ENCODE results near the gene FAM174C. TPM values are rescaled to one million over a fixed set of nuclear protein-coding genes. Genes with fewer than 3 reads are reported as not detected.

The FAM174C gene
- total RNA-seq, 2 donors from 2014 or later, result 48.0 to 63.9 TPM

GRCh38 chr19:1239796-1240737 is 35.3 kb upstream of the FAM174C start:
- WGBS, 2 donors, result 12 to 15% methylated on average over 16 to 70 of the region's 84 CpGs
- Histone ChIP-seq H3K9me3 (no peaks in the 10 kb centered on the region), H3K36me3 (replicated peaks in 1 of 2; ENCODE audit: insufficient read depth in 1 of 2, low read depth in 2 of 2) (no peaks in the 10 kb centered on the region), H3K27me3 (no peaks in the 10 kb centered on the region), H3K27ac (peak overlapping the region; percentile 26 to 100 (median 80)), H3K4me3 (no peak overlapping the region), H3K4me1 (peaks cover 61% of the 10 kb centered on the region)
- ATAC-seq, result peak; percentile 31
- TF ChIP-seq CTCF (IDR thresholded peaks at IDR 0.05), result peak; percentile 61 to 98 (median 85)
- no peak for TF ChIP-seq POLR2A (IDR thresholded peaks at IDR 0.05)
- intact Hi-C loops (cut with DNase I), result no loop called here
- peak; percentile 79 to 88 (median 83) for DNase-seq

- DNase-seq (no peak), ATAC-seq (no peak)
- Histone ChIP-seq H3K4me1 (peaks cover 69% of the 10 kb centered on the region), H3K36me3 (replicated peaks in 1 of 2; ENCODE audit: insufficient read depth in 1 of 2, low read depth in 2 of 2) (no peaks in the 10 kb centered on the region), H3K4me3 (no peak overlapping the region), H3K27me3 (no peaks in the 10 kb centered on the region), H3K9me3 (no peaks in the 10 kb centered on the region), H3K27ac (peak overlapping the region in 3 of 4 donors; percentile 78 to 100 (median 90))
- 54 to 57% methylated on average over 9 to 15 of the region's 15 CpGs for WGBS, 2 donors
- intact Hi-C loops (cut with DNase I), result no loop called here
- TF ChIP-seq CTCF (IDR thresholded peaks at IDR 0.05) (no peak), POLR2A (IDR thresholded peaks at IDR 0.05) (no peak)
Observed at GRCh38 chr19:1240925-1241324, 34.4 kb upstream of the FAM174C start.

GRCh38 chr19:1241417-1242095 is 33.8 kb upstream of the FAM174C start, which contains the start of gene ATP5F1D:
Gene ATP5F1D, plus strand, starts transcription at chr19:1241751. Its CDS starts 100 bp downstream, at chr19:1241851.
- Histone ChIP-seq H3K27ac (peak within 1 kb of the TSS; percentile 78 to 100 (median 88)), H3K4me3 (peak within 1 kb of the TSS; percentile 39 to 85), H3K27me3 (no peaks in the 10 kb centered on the region), H3K4me1 (peaks cover 76% of the 10 kb centered on the region), H3K9me3 (no peaks in the 10 kb centered on the region), H3K36me3 (replicated peaks in 1 of 2; ENCODE audit: insufficient read depth in 1 of 2, low read depth in 2 of 2) (no peaks in the 10 kb centered on the region)
- ATAC-seq (peak; percentile 75), DNase-seq (peak; percentile 95 to 97 (median 96))
- TF ChIP-seq POLR2A (IDR thresholded peaks at IDR 0.05) (peak; percentile 44 to 62 (median 59)), CTCF (IDR thresholded peaks at IDR 0.05) (peak in 1 of 7 experiments; percentile 17)
- 0 to 1% methylated on average over 33 to 68 of the region's 79 CpGs for WGBS, 2 donors
- intact Hi-C loops (cut with DNase I), result no loop called here

GRCh38 chr19:1243768-1244692 is 31.3 kb upstream of the FAM174C start:
- peak; percentile 38 for ATAC-seq
- no peaks in the 10 kb centered on the region for H3K9me3 ChIP-seq
- TF ChIP-seq CTCF (IDR thresholded peaks at IDR 0.05) (peak; percentile 91 to 98 (median 97)), POLR2A (IDR thresholded peaks at IDR 0.05) (peak in 1 of 3 donors; percentile 18)
- intact Hi-C loops (cut with DNase I), result no loop called here
- H3K27me3 ChIP-seq, result no peaks in the 10 kb centered on the region
- peak overlapping the region; percentile 78 to 100 (median 89) for H3K27ac ChIP-seq
- DNase-seq, result peak; percentile 89 to 94 (median 92)
- H3K4me3 ChIP-seq, result no peak overlapping the region
- peaks cover 78% of the 10 kb centered on the region for H3K4me1 ChIP-seq
- H3K36me3 ChIP-seq (replicated peaks in 1 of 2; ENCODE audit: insufficient read depth in 1 of 2, low read depth in 2 of 2), result no peaks in the 10 kb centered on the region
- 32 to 83% methylated on average over 9 to 28 of the region's 33 CpGs for WGBS, 2 donors
